ENCODE results near the gene OR7G1. TPM values are rescaled to one million over a fixed set of nuclear protein-coding genes. Genes with fewer than 3 reads are reported as not detected.

The OR7G1 gene
- total RNA-seq, 1 experiment from 2014 or later = not detected

DNA sequence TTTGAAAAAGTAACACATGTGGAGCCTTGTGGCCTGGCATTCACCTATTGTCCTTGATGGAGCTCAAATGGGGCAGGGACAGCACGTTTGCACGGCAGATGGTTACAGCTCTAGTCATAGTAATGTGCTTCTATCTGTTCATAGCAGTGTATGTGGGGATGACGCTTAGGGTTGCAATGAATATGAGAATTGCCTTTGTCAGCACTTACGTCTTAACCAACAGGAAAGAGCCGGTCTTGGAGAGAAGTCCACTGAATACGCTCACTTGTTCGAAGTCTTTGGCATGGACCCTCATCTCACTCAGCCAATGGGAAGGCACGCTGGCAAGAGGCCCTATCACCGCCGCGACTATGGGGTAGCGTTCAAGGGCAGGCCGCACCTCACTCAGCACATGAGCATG is 44.3 kb upstream of the OR7G1 start:
- H3K36me3 ChIP-seq (ENCODE audit: insufficient read depth, low read length, poor library complexity, severe bottlenecking) = peaks cover 89% of the 10 kb centered on the region
- POLR2A ChIA-PET (ENCODE audit: low non-redundant PET) = no interaction called here
- no peak overlapping the region for H3K27ac ChIP-seq (ENCODE audit: low read depth, low read length, poor library complexity, severe bottlenecking)
- H3K4me1 ChIP-seq (ENCODE audit: insufficient read depth, low read length, poor library complexity, severe bottlenecking) = no peaks in the 10 kb centered on the region
- H3K4me3 ChIP-seq (ENCODE audit: low read depth, low read length, poor library complexity, severe bottlenecking) = no peak overlapping the region
- H3K27me3 ChIP-seq (replicated peaks; ENCODE audit: insufficient read depth, low read depth, low read length, poor library complexity) = no peaks in the 10 kb centered on the region
- peaks cover 17% of the 10 kb centered on the region for H3K9me3 ChIP-seq (ENCODE audit: low read depth, low read length, poor library complexity, severe bottlenecking)
- no peak for TF ChIP-seq CTCF (conservative IDR thresholded peaks at IDR 0.05; ENCODE audit: low read depth, low read length)
- no peak for TF ChIP-seq EZH2 (IDR thresholded peaks at IDR 0.05; ENCODE audit: borderline replicate concordance, low read depth, low read length, poor library complexity, severe bottlenecking)
- intact Hi-C loops (cut with micrococcal nuclease; ENCODE audit: unreplicated experiment) = no loop called here
- no peak for DNase-seq (ENCODE audit: low spot score)
- BruUV-seq (replicated peaks) = no TSS peak
- CTCF ChIA-PET = no interaction called here

DNA sequence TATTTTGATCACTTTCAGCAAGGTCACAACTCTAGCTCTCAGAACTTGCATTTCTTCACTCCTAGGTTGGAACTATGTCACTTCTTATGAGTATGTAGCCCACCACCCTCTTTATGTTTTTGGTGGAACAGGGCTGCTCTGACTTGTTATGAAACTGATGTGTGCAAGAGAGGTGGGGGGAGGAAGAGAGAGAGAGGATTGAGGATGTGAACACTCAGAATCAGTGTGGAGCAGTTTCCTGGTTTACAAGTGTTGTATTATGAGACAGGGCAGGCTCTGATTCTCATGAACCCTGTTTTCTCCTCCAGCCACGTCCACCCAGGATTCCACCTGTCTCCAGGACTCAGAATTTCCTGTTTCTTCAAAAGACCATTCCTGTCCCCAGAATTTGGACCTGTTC is 40.7 kb upstream of the OR7G1 start:
- Histone ChIP-seq H3K4me1 (ENCODE audit: insufficient read depth, low read length, poor library complexity, severe bottlenecking) (no peaks in the 10 kb centered on the region), H3K27me3 (replicated peaks; ENCODE audit: insufficient read depth, low read depth, low read length, poor library complexity) (no peaks in the 10 kb centered on the region), H3K4me3 (ENCODE audit: low read depth, low read length, poor library complexity, severe bottlenecking) (no peak overlapping the region), H3K36me3 (ENCODE audit: insufficient read depth, low read length, poor library complexity, severe bottlenecking) (peaks cover 75% of the 10 kb centered on the region), H3K27ac (ENCODE audit: low read depth, low read length, poor library complexity, severe bottlenecking) (no peak overlapping the region), H3K9me3 (ENCODE audit: low read depth, low read length, poor library complexity, severe bottlenecking) (peaks cover 38% of the 10 kb centered on the region)
- intact Hi-C loops (cut with micrococcal nuclease; ENCODE audit: unreplicated experiment) = no loop called here
- no peak for TF ChIP-seq CTCF (conservative IDR thresholded peaks at IDR 0.05; ENCODE audit: low read depth, low read length)
- no peak for TF ChIP-seq EZH2 (IDR thresholded peaks at IDR 0.05; ENCODE audit: borderline replicate concordance, low read depth, low read length, poor library complexity, severe bottlenecking)
- DNase-seq (ENCODE audit: low spot score) = no peak
- no TSS peak for BruUV-seq (replicated peaks)
- ChIA-PET POLR2A (ENCODE audit: low non-redundant PET) (no interaction called here), CTCF (no interaction called here)

GRCh38 chr19:9155591-9155990 is 40.0 kb upstream of the OR7G1 start:
- intact Hi-C loops (cut with micrococcal nuclease; ENCODE audit: unreplicated experiment) = no loop called here
- CTCF ChIA-PET = no interaction called here
- no TSS peak for BruUV-seq (replicated peaks)
- Histone ChIP-seq H3K27ac (ENCODE audit: low read depth, low read length, poor library complexity, severe bottlenecking) (no peak overlapping the region), H3K36me3 (ENCODE audit: insufficient read depth, low read length, poor library complexity, severe bottlenecking) (peaks cover 68% of the 10 kb centered on the region), H3K4me3 (ENCODE audit: low read depth, low read length, poor library complexity, severe bottlenecking) (no peak overlapping the region), H3K9me3 (ENCODE audit: low read depth, low read length, poor library complexity, severe bottlenecking) (peaks cover 41% of the 10 kb centered on the region), H3K27me3 (replicated peaks; ENCODE audit: insufficient read depth, low read depth, low read length, poor library complexity) (no peaks in the 10 kb centered on the region), H3K4me1 (ENCODE audit: insufficient read depth, low read length, poor library complexity, severe bottlenecking) (no peaks in the 10 kb centered on the region)
- POLR2A ChIA-PET (ENCODE audit: low non-redundant PET) = no interaction called here
- no peak for DNase-seq (ENCODE audit: low spot score)
- no peak for TF ChIP-seq CTCF (conservative IDR thresholded peaks at IDR 0.05; ENCODE audit: low read depth, low read length)
